ENCODE data around the gene GTPBP3.
"Not testable (repeated sequence)": the region's sequence is repeated elsewhere in the genome, so short reads cannot be mapped to it uniquely, and the experiment has no call there.

GTPBP3 gene

GRCh38 chr19:17340302-17340870 is 3.0 kb downstream of the GTPBP3 start:
- peak in 1 of 56 donors; percentile 8 for DNase-seq

- DNase-seq = no peak
These were observed 3.6 kb downstream of the GTPBP3 start for GRCh38 chr19:17340871-17341357.

- no peak for DNase-seq
These were observed 4.0 kb downstream of the GTPBP3 start for GRCh38 chr19:17341386-17341785.

- DNase-seq = no peak
These were observed 4.5 kb downstream of the GTPBP3 start for GRCh38 chr19:17341845-17342244.

GRCh38 chr19:17346109-17346671 is 8.8 kb downstream of the GTPBP3 start:
- peak in 40 of 56 donors; percentile 11 to 83 (median 42) for DNase-seq

- DNase-seq = no peak
These were observed 10.0 kb downstream of the GTPBP3 start for GRCh38 chr19:17347361-17347760.

- no peak for DNase-seq
These were observed 10.5 kb downstream of the GTPBP3 start for GRCh38 chr19:17347877-17348276.

- peak in 2 of 56 donors; percentile 13 to 15 for DNase-seq
These were observed 11.3 kb downstream of the GTPBP3 start for GRCh38 chr19:17348700-17349099.

- DNase-seq = no peak
These were observed 14.6 kb downstream of the GTPBP3 start for GRCh38 chr19:17351815-17352435.

GRCh38 chr19:17352608-17353280 is 15.4 kb downstream of the GTPBP3 start:
- peak in 2 of 56 donors; percentile 10 to 15 for DNase-seq

GRCh38 chr19:17353386-17353785 is 16.0 kb downstream of the GTPBP3 start:
- no peak for DNase-seq

GRCh38 chr19:17357078-17357666 is 19.8 kb downstream of the GTPBP3 start:
- no peak for DNase-seq

GRCh38 chr19:17357724-17358123 is 20.4 kb downstream of the GTPBP3 start:
- no peak for DNase-seq

GRCh38 chr19:17358395-17358794 is 21.0 kb downstream of the GTPBP3 start:
- DNase-seq = no peak

- DNase-seq = no peak
These were observed 22.8 kb downstream of the GTPBP3 start for GRCh38 chr19:17359905-17360800.

- not testable (repeated sequence) for DNase-seq
These were observed 26.7 kb downstream of the GTPBP3 start for GRCh38 chr19:17363852-17364605.

GRCh38 chr19:17365361-17365760 is 28.0 kb downstream of the GTPBP3 start:
- no peak for DNase-seq

- DNase-seq = peak in 1 of 56 donors; percentile 5
These were observed 32.8 kb downstream of the GTPBP3 start for GRCh38 chr19:17370026-17370587.

GRCh38 chr19:17376935-17377600 is 39.7 kb downstream of the GTPBP3 start, which contains the start of gene PLVAP:
Gene PLVAP (minus strand): TSS chr19:17377342. CDS start chr19:17377288, 54 bp downstream.
- DNase-seq = no peak

Data from nucleus accumbens (tissue), 56 donors.